ENCODE results near the gene KSR2. TPM values are rescaled to one million over a fixed set of nuclear protein-coding genes. Genes with fewer than 3 reads are reported as not detected.
"Not testable (repeated sequence)": the region's sequence is repeated elsewhere in the genome, so short reads cannot be mapped to it uniquely, and the experiment has no call there.

KSR2 gene
- total and polyA plus RNA-seq, 7 donors, result under 0.01 to 1.1 (median 0.41) TPM

GRCh38 chr12:117857632-117858612 lies 110.9 kb downstream of the KSR2 start:
- H3K27ac ChIP-seq, result no peak overlapping the region
- H3K27me3 ChIP-seq, result peaks cover 0 to 5% (median 0%) of the 10 kb centered on the region in 3 donors
- intact Hi-C loops (cut with DNase I), result no loop called here
- TF ChIP-seq CTCF (IDR thresholded peaks at IDR 0.05), result peak in 2 of 4 experiments; percentile 21 to 35
- TF ChIP-seq EP300 (IDR thresholded peaks at IDR 0.05), result no peak
- H3K4me3 ChIP-seq, result no peak overlapping the region
- H3K4me1 ChIP-seq, result no peaks in the 10 kb centered on the region
- DNase-seq, result no peak
- 71 to 72% methylated on average over 13 of the region's 13 CpGs for WGBS, 2 donors
- H3K36me3 ChIP-seq, result no peaks in the 10 kb centered on the region
- H3K9me3 ChIP-seq, result no peaks in the 10 kb centered on the region

GRCh38 chr12:117857139-117857538 lies 111.7 kb downstream of the KSR2 start:
- WGBS, 2 donors, result 61 to 67% methylated on average over 4 of the region's 4 CpGs
- H3K4me1 ChIP-seq; intact Hi-C loops (cut with DNase I); H3K4me3 ChIP-seq; H3K36me3 ChIP-seq; H3K27me3 ChIP-seq; H3K27ac ChIP-seq; DNase-seq; H3K9me3 ChIP-seq: not testable (repeated sequence)

GRCh38 chr12:117855165-117855564 lies 113.6 kb downstream of the KSR2 start:
- Histone ChIP-seq H3K4me1 (no peaks in the 10 kb centered on the region), H3K4me3 (no peak overlapping the region), H3K27ac (no peak overlapping the region), H3K27me3 (peaks cover 0 to 5% (median 0%) of the 10 kb centered on the region in 3 donors), H3K9me3 (no peaks in the 10 kb centered on the region), H3K36me3 (no peaks in the 10 kb centered on the region)
- intact Hi-C loops (cut with DNase I), result no loop called here
- no peak for TF ChIP-seq CTCF (IDR thresholded peaks at IDR 0.05)
- TF ChIP-seq EP300 (IDR thresholded peaks at IDR 0.05), result no peak
- no peak for TF ChIP-seq POLR2A (IDR thresholded peaks at IDR 0.05)
- no peak for TF ChIP-seq POLR2AphosphoS5 (IDR thresholded peaks at IDR 0.05)
- no peak for DNase-seq
- whole genome bisulfite sequencing, 2 donors, result 93% methylated on average over 19 of the region's 19 CpGs

- no peaks in the 10 kb centered on the region for H3K9me3 ChIP-seq
- TF ChIP-seq CTCF (IDR thresholded peaks at IDR 0.05) (peak in 1 of 4 experiments; percentile 21), POLR2A (IDR thresholded peaks at IDR 0.05) (no peak)
- H3K4me1 ChIP-seq, result no peaks in the 10 kb centered on the region
- WGBS, 2 donors, result 53 to 82% methylated on average over 6 of the region's 6 CpGs
- no peak overlapping the region for H3K27ac ChIP-seq
- no peak for DNase-seq
- intact Hi-C loops (cut with DNase I), result no loop called here
- peaks cover 0 to 5% (median 0%) of the 10 kb centered on the region in 3 donors for H3K27me3 ChIP-seq
- H3K4me3 ChIP-seq, result no peak overlapping the region
- H3K36me3 ChIP-seq, result no peaks in the 10 kb centered on the region
Measured at GRCh38 chr12:117854339-117855012, 114.3 kb downstream of the KSR2 start.

GRCh38 chr12:117853600-117853999 lies 115.2 kb downstream of the KSR2 start:
- no peaks in the 10 kb centered on the region for H3K36me3 ChIP-seq
- TF ChIP-seq POLR2AphosphoS5 (IDR thresholded peaks at IDR 0.05), result no peak
- TF ChIP-seq EP300 (IDR thresholded peaks at IDR 0.05), result no peak
- no peak for TF ChIP-seq CTCF (IDR thresholded peaks at IDR 0.05)
- TF ChIP-seq POLR2A (IDR thresholded peaks at IDR 0.05), result no peak
- no peaks in the 10 kb centered on the region for H3K9me3 ChIP-seq
- H3K27me3 ChIP-seq, result peaks cover 0 to 5% (median 0%) of the 10 kb centered on the region in 3 donors
- 4 to 43% methylated on average over 1 of the region's 1 CpG for WGBS, 2 donors
- no peak for DNase-seq
- H3K4me1 ChIP-seq, result no peaks in the 10 kb centered on the region
- no peak overlapping the region for H3K4me3 ChIP-seq
- no peak overlapping the region for H3K27ac ChIP-seq
- intact Hi-C loops (cut with DNase I), result no loop called here
